LNCaP clone FGC (cell line): ENCODE data around the gene ATXN7L1.

Experiments
- DNase-seq: peaks from one replicate; pipeline ENCODE4 v3.0.0-alpha.2; 2011; ENCODE audit warnings: low read depth
- H3K4me3 ChIP-seq: 2 replicates; pipeline ENCODE4 v1.5.1; 2011; ENCODE audit warnings: mild to moderate bottlenecking, low read depth, low read length, control low read depth
- CTCF ChIP-seq: IDR thresholded peaks from 2 replicates; pipeline ENCODE4 v1.5.1; 2012; ENCODE audit warnings: mild to moderate bottlenecking; ENCODE audit not compliant: control insufficient read depth, insufficient read depth; ENCODE audit errors: extremely low read depth

The ATXN7L1 gene

DNA sequence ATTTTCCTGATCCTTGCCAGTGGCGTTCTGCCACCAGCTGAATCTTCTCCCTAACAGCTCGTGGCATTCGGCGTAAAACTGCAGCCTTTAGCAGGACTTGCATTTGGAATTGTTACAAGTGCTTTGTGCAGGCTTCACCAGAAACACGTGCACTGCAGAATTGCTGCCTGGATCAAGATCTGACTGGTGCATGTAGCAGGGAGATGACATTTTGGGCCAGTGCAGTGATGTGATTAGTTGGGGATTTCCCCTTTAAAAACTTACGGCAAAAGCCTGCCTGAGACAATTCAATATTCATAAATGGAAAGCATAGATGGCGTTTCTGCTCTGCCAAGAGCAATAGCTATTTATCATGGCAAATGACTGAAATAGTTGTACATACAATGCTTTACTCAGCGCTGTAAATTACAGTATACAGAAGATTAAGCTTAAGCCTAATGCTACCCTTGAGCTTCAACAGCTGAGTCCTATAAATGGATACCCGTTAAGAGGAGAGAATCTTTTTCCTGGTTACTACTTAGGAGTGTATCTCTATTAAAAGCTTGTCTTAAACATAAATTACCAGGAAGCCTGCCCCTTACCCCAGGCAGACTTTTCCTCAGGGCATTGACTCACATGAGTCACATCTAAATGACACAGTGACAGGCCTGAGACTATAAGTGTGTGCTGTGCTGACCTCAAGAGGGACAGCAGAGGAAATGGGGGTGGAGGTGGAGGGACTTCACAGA lies 106.3 kb downstream of the ATXN7L1 start:
- DNase-seq, result no peak
- no peak overlapping the region for H3K4me3 ChIP-seq
- no peak for TF ChIP-seq CTCF

DNA sequence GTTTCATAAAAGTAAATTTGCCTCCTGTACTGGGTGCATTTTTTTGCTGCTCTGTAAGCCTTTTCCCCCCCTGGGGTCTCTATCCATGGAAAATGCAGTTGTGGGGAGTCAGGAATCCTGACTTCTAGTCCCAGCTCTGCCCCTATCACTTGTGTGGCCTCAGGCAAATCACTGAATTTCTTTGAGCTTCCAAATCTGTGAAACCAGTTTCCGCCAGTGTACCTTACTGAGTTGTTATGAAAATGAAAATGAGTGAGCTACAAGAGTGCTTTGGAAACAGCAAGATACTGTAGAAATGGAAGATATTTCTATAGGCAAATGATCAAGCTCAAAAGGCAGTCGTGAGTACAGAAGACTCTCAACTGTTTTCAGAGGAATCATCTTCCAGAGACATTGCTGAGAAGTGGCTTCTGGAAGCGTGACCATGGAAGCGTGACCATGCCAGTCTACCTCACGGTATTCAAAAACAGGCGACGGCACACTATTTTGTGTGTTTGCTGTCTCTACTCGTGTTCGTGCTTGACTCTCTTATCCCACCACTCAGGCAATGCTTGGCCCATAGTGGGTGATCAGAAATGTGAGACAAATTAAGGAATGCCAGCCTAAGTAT lies 107.4 kb downstream of the ATXN7L1 start:
- DNase-seq, result no peak
- TF ChIP-seq CTCF, result no peak
- no peak overlapping the region for H3K4me3 ChIP-seq

- no peak for DNase-seq
- no peak for TF ChIP-seq CTCF
- H3K4me3 ChIP-seq, result no peak overlapping the region
Observed at GRCh38 chr7:105768117-105768516, 108.3 kb downstream of the ATXN7L1 start.

DNA sequence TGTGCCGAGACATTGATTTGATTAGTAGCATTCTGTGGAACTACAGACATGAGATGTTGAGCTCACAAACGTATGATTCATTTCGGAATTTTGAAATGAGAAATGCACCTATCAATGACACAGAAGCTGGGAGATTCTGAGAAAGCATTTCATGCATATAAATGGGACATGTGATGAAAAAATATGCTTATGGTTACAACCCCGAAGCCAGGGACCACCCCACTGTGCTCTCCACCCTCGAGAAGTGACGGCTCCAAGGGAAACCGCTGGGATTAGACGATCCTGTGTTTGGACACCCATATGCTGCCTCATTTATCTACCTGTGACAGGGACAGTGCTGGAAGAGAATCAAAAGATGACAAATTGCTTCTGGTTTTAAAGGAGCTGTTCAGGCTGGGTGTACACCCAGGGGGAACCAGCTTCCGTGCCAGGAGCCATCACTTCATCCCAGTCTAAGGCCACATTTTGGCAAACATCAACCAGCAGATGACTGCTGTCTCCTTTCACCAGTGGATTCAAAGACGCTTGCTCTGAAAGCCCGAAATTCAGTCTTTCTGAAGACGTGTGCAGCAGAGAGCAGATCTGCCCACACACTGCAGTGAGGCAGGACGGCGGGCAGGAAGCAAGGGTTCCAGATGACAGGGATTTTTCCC lies 109.9 kb downstream of the ATXN7L1 start:
- H3K4me3 ChIP-seq, result no peak overlapping the region
- no peak for TF ChIP-seq CTCF
- no peak for DNase-seq

- no peak for DNase-seq
Observed at GRCh38 chr7:105765846-105766245, 110.6 kb downstream of the ATXN7L1 start.

GRCh38 chr7:105764506-105764905 lies 111.9 kb downstream of the ATXN7L1 start:
- no peak for TF ChIP-seq CTCF
- no peak overlapping the region for H3K4me3 ChIP-seq
- DNase-seq, result no peak

More at GRCh38 chr7:105765846-105766245, 110.6 kb downstream of the ATXN7L1 start:
- H3K4me3 ChIP-seq, result no peak overlapping the region
- no peak for TF ChIP-seq CTCF
